ENCODE measurements around the gene DAD1.

The DAD1 gene

DNA sequence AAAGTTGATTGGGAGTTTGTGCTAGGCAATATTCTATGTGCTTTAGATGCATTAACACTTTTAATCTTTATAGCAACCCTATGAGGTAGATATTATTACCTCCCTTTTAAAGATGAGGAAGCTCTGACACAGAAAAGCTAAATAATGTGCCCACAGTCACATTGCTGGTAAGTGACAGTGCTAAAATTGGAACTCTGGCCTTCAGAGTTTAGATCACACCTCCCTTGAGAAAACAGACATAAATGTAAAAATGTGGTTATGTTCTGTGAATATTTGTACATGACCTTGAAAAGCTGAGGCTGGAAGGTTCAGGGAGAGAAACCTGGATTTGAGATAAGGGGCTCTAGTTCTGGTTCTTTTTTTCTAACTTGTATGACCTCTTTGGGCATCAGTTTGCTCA, 11.0 kb upstream of the DAD1 start:
- Histone ChIP-seq H3K36me3 (ENCODE audit: control insufficient read depth in 2 of 2, insufficient read depth in 1 of 2, low read length in 2 of 2) (peaks cover 0 to 37% of the 10 kb centered on the region in 2 experiments; a peak in 2 of 3 replicates), H3K4me1 (ENCODE audit: control insufficient read depth, insufficient read depth, low read length) (0 out of 2 replicates have a peak, but pooled peaks cover 2% of the 10 kb centered on the region), H3K9me3 (ENCODE audit: control insufficient read depth, insufficient read depth, low read depth, low read length) (no peaks in the 10 kb centered on the region), H3K4me3 (ENCODE audit: low read depth, low read length) (no peak overlapping the region), H3K27ac (ENCODE audit: extremely low read depth, low read depth, low read length) (no peak overlapping the region)
- ChIA-PET CTCF (interaction anchor here (0.8 to 1.3 kb wide), 3 partner anchors 10 to 30 kb away, joined by 3 to 4 read pairs (median 3); no protein-coding TSS in a partner anchor), POLR2A (no interaction called here)
- TF ChIP-seq, protein P1, sequence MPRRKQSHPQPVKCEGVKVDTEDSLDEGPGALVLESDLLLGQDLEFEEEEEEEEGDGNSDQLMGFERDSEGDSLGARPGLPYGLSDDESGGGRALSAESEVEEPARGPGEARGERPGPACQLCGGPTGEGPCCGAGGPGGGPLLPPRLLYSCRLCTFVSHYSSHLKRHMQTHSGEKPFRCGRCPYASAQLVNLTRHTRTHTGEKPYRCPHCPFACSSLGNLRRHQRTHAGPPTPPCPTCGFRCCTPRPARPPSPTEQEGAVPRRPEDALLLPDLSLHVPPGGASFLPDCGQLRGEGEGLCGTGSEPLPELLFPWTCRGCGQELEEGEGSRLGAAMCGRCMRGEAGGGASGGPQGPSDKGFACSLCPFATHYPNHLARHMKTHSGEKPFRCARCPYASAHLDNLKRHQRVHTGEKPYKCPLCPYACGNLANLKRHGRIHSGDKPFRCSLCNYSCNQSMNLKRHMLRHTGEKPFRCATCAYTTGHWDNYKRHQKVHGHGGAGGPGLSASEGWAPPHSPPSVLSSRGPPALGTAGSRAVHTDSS (tag by site-specific recombination; IDR thresholded peaks at IDR 0.05) = no peak
- no peak for TF ChIP-seq KLF9 (tag by site-specific recombination; IDR thresholded peaks at IDR 0.05; ENCODE audit: low read depth)

DNA sequence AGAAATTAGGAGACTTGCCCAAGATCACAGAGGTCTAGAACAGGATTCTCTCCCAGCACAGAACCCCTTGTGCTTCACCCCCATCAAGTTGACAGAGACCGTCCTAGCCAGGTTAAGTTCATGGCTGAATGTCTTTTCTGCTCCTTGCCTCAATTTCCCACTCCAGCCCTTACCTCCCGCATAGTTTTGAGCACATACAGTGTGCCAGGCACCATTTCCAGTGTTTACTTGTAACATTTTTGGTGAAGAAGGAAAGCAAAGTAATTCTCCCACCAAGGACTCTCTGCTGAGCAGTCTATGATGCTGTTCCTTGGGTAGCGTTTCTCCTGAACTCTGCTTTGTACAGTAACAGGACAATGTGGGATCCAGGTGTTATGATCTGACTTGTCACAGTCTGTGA, 10.3 kb upstream of the DAD1 start:
- CTCF ChIA-PET = interaction anchor here (0.7 to 1.7 kb wide), 11 partner anchors 10 to 459 kb away, joined by 3 to 7 read pairs (median 4); partner anchors contain the start of gene DAD1
- no peak overlapping the region for H3K27ac ChIP-seq (ENCODE audit: extremely low read depth, low read depth, low read length)
- no peak for TF ChIP-seq ZSCAN16 (tag by site-specific recombination; IDR thresholded peaks at IDR 0.05)
- TF ChIP-seq ZXDB (tag by site-specific recombination; IDR thresholded peaks at IDR 0.05) = no peak
- TF ChIP-seq, protein P1 (tag by site-specific recombination; IDR thresholded peaks at IDR 0.05) = no peak
- TF ChIP-seq REPIN1 (tag by site-specific recombination; IDR thresholded peaks at IDR 0.05; ENCODE audit: low read depth) = no peak
- TF ChIP-seq, protein P2, sequence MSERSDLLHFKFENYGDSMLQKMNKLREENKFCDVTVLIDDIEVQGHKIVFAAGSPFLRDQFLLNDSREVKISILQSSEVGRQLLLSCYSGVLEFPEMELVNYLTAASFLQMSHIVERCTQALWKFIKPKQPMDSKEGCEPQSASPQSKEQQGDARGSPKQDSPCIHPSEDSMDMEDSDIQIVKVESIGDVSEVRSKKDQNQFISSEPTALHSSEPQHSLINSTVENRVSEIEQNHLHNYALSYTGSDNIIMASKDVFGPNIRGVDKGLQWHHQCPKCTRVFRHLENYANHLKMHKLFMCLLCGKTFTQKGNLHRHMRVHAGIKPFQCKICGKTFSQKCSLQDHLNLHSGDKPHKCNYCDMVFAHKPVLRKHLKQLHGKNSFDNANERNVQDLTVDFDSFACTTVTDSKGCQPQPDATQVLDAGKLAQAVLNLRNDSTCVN (tag by site-specific recombination; optimal IDR thresholded peaks at IDR 0.05) = no peak
- no peak for TF ChIP-seq ZNF239 (tag by site-specific recombination; IDR thresholded peaks at IDR 0.05)
- no peak overlapping the region; the same call in 1 of the 2 replicates for H3K4me3 ChIP-seq (ENCODE audit: low read depth, low read length)
- 0 out of 2 replicates have a peak, but pooled peaks cover 2% of the 10 kb centered on the region for H3K4me1 ChIP-seq (ENCODE audit: control insufficient read depth, insufficient read depth, low read length)
- H3K36me3 ChIP-seq (ENCODE audit: control insufficient read depth in 2 of 2, insufficient read depth in 1 of 2, low read length in 2 of 2) = peaks cover 0 to 30% of the 10 kb centered on the region in 2 experiments; a peak in 2 of 3 replicates
- POLR2A ChIA-PET = interaction anchor here (1.7 to 2.9 kb wide), 2 partner anchors 8 to 10 kb away, joined by 6 to 22 read pairs; partner anchors contain the start of gene DAD1
- no peaks in the 10 kb centered on the region for H3K9me3 ChIP-seq (ENCODE audit: control insufficient read depth, insufficient read depth, low read depth, low read length)

DNA sequence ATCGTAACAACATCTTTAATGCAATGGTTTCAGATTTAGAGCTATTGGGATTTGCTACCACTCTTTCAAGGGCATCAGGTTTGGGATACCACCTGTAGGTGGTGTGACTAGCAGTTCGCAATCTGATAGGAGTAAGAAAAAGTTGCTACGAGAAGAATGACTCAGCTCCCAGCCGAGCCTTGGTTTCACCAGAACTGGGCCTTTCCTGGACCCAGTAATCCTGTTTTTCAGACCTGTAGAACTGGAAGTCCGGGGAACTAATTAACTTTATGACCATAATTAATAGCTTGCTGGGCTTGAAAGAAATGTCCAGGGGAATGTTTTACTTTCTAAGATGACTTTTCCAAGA, 9.8 kb upstream of the DAD1 start:
- TF ChIP-seq ZBTB21 (tag by site-specific recombination; IDR thresholded peaks at IDR 0.05) (no peak), KLF16 (tag by site-specific recombination; IDR thresholded peaks at IDR 0.05) (no peak), ZNF48 (tag by site-specific recombination; IDR thresholded peaks at IDR 0.05) (no peak), SCRT1 (tag by site-specific recombination; IDR thresholded peaks at IDR 0.05; ENCODE audit: borderline replicate concordance) (peak; percentile 81; the same call in 1 of the 2 replicates), IKZF3 (tag by site-specific recombination; IDR thresholded peaks at IDR 0.05) (no peak), ZBTB8A (tag by site-specific recombination; IDR thresholded peaks at IDR 0.05) (no peak), SCRT2 (tag by site-specific recombination; IDR thresholded peaks at IDR 0.05) (peak; percentile 98), ZNF221 (tag by site-specific recombination; IDR thresholded peaks at IDR 0.05; ENCODE audit: borderline replicate concordance) (no peak)
- TF ChIP-seq, protein P3, sequence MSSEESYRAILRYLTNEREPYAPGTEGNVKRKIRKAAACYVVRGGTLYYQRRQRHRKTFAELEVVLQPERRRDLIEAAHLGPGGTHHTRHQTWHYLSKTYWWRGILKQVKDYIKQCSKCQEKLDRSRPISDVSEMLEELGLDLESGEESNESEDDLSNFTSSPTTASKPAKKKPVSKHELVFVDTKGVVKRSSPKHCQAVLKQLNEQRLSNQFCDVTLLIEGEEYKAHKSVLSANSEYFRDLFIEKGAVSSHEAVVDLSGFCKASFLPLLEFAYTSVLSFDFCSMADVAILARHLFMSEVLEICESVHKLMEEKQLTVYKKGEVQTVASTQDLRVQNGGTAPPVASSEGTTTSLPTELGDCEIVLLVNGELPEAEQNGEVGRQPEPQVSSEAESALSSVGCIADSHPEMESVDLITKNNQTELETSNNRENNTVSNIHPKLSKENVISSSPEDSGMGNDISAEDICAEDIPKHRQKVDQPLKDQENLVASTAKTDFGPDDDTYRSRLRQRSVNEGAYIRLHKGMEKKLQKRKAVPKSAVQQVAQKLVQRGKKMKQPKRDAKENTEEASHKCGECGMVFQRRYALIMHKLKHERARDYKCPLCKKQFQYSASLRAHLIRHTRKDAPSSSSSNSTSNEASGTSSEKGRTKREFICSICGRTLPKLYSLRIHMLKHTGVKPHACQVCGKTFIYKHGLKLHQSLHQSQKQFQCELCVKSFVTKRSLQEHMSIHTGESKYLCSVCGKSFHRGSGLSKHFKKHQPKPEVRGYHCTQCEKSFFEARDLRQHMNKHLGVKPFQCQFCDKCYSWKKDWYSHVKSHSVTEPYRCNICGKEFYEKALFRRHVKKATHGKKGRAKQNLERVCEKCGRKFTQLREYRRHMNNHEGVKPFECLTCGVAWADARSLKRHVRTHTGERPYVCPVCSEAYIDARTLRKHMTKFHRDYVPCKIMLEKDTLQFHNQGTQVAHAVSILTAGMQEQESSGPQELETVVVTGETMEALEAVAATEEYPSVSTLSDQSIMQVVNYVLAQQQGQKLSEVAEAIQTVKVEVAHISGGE (tag by site-specific recombination; conservative IDR thresholded peaks at IDR 0.05; ENCODE audit: low read depth) = no peak
- POLR2A ChIA-PET = interaction anchor here (1.7 to 2.9 kb wide), 2 partner anchors 9 to 10 kb away, joined by 6 to 22 read pairs; partner anchors contain the start of gene DAD1
- CTCF ChIA-PET = interaction anchor here (0.7 to 1.7 kb wide), 12 partner anchors 9 to 459 kb away, joined by 3 to 7 read pairs (median 4); partner anchors contain the start of gene DAD1
- H3K27ac ChIP-seq (ENCODE audit: extremely low read depth, low read depth, low read length) = peak overlapping the region; percentile 49; the same call in 1 of the 2 replicates
- H3K36me3 ChIP-seq (ENCODE audit: control insufficient read depth in 2 of 2, insufficient read depth in 1 of 2, low read length in 2 of 2) = peaks cover 0 to 29% of the 10 kb centered on the region in 2 experiments; a peak in 1 of 3 replicates
- H3K4me3 ChIP-seq (ENCODE audit: low read depth, low read length) = peak overlapping the region; percentile 86
- H3K4me1 ChIP-seq (ENCODE audit: control insufficient read depth, insufficient read depth, low read length) = 0 out of 2 replicates have a peak, but pooled peaks cover 2% of the 10 kb centered on the region
- no peaks in the 10 kb centered on the region for H3K9me3 ChIP-seq (ENCODE audit: control insufficient read depth, insufficient read depth, low read depth, low read length)
